Measurements from ENCODE around the gene DNAAF5. TPM values are rescaled to one million over a fixed set of nuclear protein-coding genes. Genes with fewer than 3 reads are reported as not detected.

The DNAAF5 gene
- total and polyA plus RNA-seq, 2 of the 13 experiments (the other 11 are each of a cell fraction or from before 2014, with no cell fraction given), result 11.9 to 21.5 TPM

GRCh38 chr7:778968-779451 lies 52.5 kb downstream of the DNAAF5 start:
- no peak for FAIRE-seq
- in situ Hi-C loops (cut with HindIII; ENCODE audit: extremely low pct_ligation_motif_present, low pct_unique_long_range_greater_than_20kb), result no loop called here

GRCh38 chr7:779480-779879 lies 53.0 kb downstream of the DNAAF5 start:
- H3K9ac ChIP-seq (ENCODE audit: insufficient read depth, low read depth, low read length), result no peak overlapping the region
- H3K4me1 ChIP-seq (ENCODE audit: insufficient read depth, low read length), result no peaks in the 10 kb centered on the region
- no peaks in the 10 kb centered on the region for H3K9me3 ChIP-seq (ENCODE audit: low read length)
- no peaks in the 10 kb centered on the region for H3K79me2 ChIP-seq (ENCODE audit: insufficient read depth, low read length)
- no peak for FAIRE-seq
- in situ Hi-C loops (cut with HindIII; ENCODE audit: extremely low pct_ligation_motif_present, low pct_unique_long_range_greater_than_20kb) (no loop called here), intact Hi-C loops (cut with micrococcal nuclease; ENCODE audit: unreplicated experiment) (no loop called here)
- peaks cover 19 to 82% of the 10 kb centered on the region in 2 experiments for H3K36me3 ChIP-seq (replicated peaks in 1 of 2; ENCODE audit: control insufficient read depth in 1 of 2, insufficient read depth in 2 of 2, low read length in 2 of 2)
- no peak overlapping the region for H2AFZ ChIP-seq (ENCODE audit: low read length)
- no peak for DNase-seq (ENCODE audit: low spot score)
- no TSS peak for BruUV-seq (replicated peaks)
- CTCF ChIA-PET (ENCODE audit: low intra/inter-chr PET ratio, low total read pairs), result no interaction called here
- TF ChIP-seq HNRNPL (IDR thresholded peaks at IDR 0.05; ENCODE audit: low read depth, low read length) (no peak), STAT6 (CRISPR knock-in tag; IDR thresholded peaks at IDR 0.05; ENCODE audit: borderline replicate concordance) (no peak), FOXK2 (IDR thresholded peaks at IDR 0.05) (no peak), PBX3 (CRISPR knock-in tag; IDR thresholded peaks at IDR 0.05; ENCODE audit: borderline replicate concordance) (no peak), SP4 (CRISPR knock-in tag; IDR thresholded peaks at IDR 0.05) (no peak), ZBTB34 (CRISPR knock-in tag; IDR thresholded peaks at IDR 0.05) (no peak), TCF7L2 (IDR thresholded peaks at IDR 0.05; ENCODE audit: low read depth, low read length) (no peak), ZNF20 (CRISPR knock-in tag; IDR thresholded peaks at IDR 0.05) (no peak)
- no peak overlapping the region for H3K4me3 ChIP-seq (replicated peaks in 1 of 3; ENCODE audit: insufficient read depth in 1 of 3, low read depth in 2 of 3, low read length in 3 of 3)
- no peaks in the 10 kb centered on the region for H3K27me3 ChIP-seq (ENCODE audit: control insufficient read depth in 1 of 2, insufficient read depth in 2 of 2, low read length in 2 of 2)
- no peaks in the 10 kb centered on the region for H4K20me1 ChIP-seq (ENCODE audit: insufficient read depth, low read length)
- 93% methylated on average over 5 of the region's 9 CpGs for WGBS (ENCODE audit: low lambda C conversion rate)
- POLR2A ChIA-PET, result no interaction called here
- no peak overlapping the region for H3K4me2 ChIP-seq (ENCODE audit: low read depth, low read length)
- no peak overlapping the region for H3K27ac ChIP-seq (ENCODE audit: extremely low read length, insufficient read depth, low read length)
- ATAC-seq, result no peak

More at GRCh38 chr7:778968-779451, 52.5 kb downstream of the DNAAF5 start:
- no peak overlapping the region for H3K4me2 ChIP-seq (ENCODE audit: low read depth, low read length)
- H3K9ac ChIP-seq (ENCODE audit: insufficient read depth, low read depth, low read length), result no peak overlapping the region
- no peak overlapping the region for H3K27ac ChIP-seq (ENCODE audit: extremely low read length, insufficient read depth, low read length)
- DNase-seq (ENCODE audit: low spot score), result no peak
- H3K4me1 ChIP-seq (ENCODE audit: insufficient read depth, low read length), result no peaks in the 10 kb centered on the region
- 98% methylated on average over 15 of the region's 15 CpGs for WGBS (ENCODE audit: low lambda C conversion rate)
- no peaks in the 10 kb centered on the region for H3K9me3 ChIP-seq (ENCODE audit: low read length)
- H3K36me3 ChIP-seq (replicated peaks in 1 of 2; ENCODE audit: control insufficient read depth in 1 of 2, insufficient read depth in 2 of 2, low read length in 2 of 2), result peaks cover 19 to 87% of the 10 kb centered on the region in 2 experiments
- H3K4me3 ChIP-seq (replicated peaks in 1 of 3; ENCODE audit: insufficient read depth in 1 of 3, low read depth in 2 of 3, low read length in 3 of 3), result no peak overlapping the region
- CTCF ChIA-PET (ENCODE audit: low intra/inter-chr PET ratio, low total read pairs), result no interaction called here
- H2AFZ ChIP-seq (ENCODE audit: low read length), result no peak overlapping the region
- POLR2A ChIA-PET, result no interaction called here
- intact Hi-C loops (cut with micrococcal nuclease; ENCODE audit: unreplicated experiment), result no loop called here
- no peak for ATAC-seq
- no peaks in the 10 kb centered on the region for H4K20me1 ChIP-seq (ENCODE audit: insufficient read depth, low read length)
- TF ChIP-seq ZNF326 (CRISPR knock-in tag; IDR thresholded peaks at IDR 0.05; ENCODE audit: borderline replicate concordance), result no peak
- BruUV-seq (replicated peaks), result no TSS peak
- H3K27me3 ChIP-seq (ENCODE audit: control insufficient read depth in 1 of 2, insufficient read depth in 2 of 2, low read length in 2 of 2), result no peaks in the 10 kb centered on the region
- no peaks in the 10 kb centered on the region for H3K79me2 ChIP-seq (ENCODE audit: insufficient read depth, low read length)

Measured in HepG2 (cell line).